Hematopoietic multipotent progenitor cell treated with erythropoietin and hydrocortisone succinate and interleukin-3 and kit ligand, for 17 days (in vitro differentiated cells): ENCODE measurements around the gene FCHSD2.
"Not testable (repeated sequence)": the region's sequence is repeated elsewhere in the genome, so short reads cannot be mapped to it uniquely, and the experiment has no call there.

ENCODE experiments used
- DNase-seq: peaks from one replicate; pipeline ENCODE4 v3.0.0-alpha.2; 2015; ENCODE audit warnings: low spot score

FCHSD2 gene

DNA sequence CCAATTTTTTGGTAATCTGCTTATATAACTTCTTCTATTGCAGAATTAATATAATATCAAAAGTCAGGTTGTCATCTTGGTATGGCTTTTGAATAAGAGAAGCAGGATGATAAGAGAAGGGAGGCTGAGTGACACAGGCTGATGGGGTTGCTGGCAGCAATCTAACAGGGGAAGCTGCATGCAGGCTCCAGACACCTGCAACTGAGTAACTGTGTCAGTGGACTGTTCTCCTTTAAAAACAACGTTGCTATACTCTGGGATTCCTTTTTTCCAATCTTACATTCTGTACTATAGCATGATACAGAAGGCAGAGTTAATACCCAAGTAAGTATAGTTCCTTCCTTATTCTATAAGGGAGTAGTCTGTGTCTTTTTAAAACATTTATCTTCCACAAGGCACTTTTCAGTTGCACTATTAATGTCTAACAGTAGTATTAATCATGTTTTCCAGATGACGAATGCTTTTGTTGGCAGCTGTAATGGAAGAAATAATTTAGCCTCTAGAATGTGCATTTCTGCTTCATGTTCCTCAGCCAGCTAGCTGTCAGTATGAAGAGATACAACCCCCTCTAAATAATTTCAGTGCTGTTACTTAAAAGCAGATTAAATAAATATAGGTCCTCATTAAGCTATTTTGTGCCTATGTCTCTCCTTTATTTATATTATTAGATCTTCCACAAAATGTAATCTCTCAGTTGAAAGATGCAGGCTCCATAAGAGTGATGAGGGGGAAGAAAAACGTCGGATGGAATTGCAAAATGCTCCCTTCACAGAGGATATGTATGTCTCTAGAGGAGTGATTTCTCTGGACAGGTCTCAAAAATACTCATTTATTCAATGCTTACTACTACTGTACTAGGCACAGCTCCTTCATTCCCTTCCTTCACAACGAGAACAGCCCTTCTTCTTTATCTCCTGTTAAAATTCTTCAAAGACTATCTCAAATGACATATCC, 277.1 kb downstream of the FCHSD2 start:
- DNase-seq: no peak

DNA sequence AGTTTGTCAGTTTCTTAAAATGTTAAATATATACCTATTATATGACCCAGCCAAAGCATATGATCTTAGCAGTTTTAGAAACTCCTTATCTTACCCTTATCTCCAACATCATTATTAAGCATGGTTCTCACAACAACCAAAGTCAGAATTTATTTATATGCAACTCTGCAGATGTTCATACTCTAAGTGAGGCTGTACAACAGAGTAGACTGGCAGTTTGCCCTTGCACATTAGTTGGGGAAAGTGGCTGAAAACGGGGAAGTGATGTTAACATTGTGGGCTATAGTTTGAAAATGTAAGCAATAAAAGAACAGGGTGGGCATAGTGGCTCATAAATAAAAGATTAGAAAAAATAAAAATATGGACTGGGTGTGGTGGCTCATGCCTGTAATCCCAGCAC, 278.2 kb downstream of the FCHSD2 start:
- no peak for DNase-seq

DNA sequence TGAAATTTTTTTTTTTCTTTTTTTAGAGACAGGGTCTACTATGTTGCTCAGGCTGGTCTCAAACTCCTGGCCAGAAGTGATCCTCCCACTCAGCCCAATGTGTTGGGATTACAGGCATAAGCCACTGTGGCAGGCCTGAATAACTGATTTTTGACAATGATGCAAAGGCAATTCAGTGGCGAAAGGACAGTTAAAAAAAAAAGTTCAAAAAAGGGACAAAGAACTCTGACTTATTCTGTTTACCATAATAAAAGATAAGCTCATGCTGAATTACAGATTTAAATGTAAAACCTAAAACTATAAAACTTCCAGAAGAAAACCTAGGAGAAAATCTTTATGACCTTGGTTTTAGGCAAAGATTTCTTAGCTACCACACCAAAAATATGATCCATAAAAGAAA, 279.0 kb downstream of the FCHSD2 start:
- no peak for DNase-seq

DNA sequence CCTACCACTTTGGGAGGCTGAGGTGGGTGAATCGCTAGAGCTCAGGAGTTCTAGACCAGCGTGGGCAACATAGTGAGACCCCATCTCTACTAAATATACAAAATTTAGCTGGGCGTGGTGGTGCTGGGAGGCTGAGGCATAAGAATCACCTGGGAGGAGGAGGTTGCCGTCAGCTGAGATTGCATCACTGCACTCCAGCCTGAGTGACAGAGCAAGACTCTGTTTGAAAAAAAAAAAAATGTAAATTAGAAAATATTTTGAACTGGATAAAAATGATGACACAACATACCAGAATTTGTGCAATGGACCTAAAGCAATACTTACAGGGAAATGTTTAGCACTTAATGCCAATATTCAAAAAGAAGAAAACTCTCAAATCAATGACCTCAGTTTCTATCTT, 281.5 kb downstream of the FCHSD2 start:
- no peak for DNase-seq

DNA sequence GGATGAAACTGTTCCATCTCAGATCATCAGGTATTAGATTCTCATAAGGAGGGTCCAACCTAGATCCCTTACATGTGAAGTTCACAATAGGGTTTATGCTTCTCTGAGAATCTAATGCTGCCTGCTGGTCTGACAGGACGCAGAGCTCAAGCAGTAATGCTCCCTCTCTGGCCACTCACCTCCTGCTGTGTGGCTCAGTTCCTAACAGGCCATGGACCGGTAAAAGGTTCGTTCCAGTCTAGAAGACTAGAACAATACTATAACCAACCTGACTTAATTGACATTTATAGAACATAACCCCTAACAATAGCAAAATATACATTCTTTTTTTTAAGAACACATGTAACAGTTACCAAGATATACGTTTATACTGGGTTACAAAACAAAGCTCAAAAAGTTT, 282.1 kb downstream of the FCHSD2 start:
- no peak for DNase-seq

DNA sequence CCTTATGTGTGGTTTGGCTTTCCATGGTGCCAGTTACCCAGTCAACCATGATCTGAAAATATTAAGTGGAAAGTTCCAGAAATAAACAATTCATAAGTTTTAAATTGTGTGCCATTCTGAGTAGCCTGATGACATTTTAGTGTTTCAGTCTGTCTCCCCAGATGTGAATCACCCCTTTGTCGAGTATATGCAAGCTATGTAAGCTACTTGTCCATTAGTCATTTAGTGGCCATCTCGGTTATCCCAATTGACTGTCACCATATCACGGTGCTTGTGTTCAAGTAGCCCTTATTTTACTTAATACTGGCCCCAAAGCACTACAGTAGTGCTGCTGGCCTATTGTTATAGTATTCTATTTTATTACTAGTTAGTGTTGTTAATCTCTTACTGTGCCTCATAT, 283.0 kb downstream of the FCHSD2 start:
- no peak for DNase-seq

DNA sequence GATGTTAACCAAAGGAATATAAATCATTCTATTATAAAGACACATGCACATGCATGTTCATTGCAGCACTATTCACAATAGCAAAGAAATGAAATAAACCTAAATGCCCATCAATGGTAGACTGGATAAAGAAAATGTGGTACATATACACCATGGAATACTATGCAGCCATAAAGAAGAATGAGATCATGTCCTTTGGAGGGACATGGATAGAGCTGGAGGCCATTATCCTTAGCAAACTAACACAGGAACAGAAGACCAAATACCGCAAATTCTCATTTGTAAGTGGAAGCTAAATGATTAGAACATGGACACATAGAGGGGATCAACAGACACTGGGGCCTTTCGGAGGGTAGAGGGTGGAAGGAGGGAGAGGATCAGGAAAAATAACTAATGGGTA, 283.9 kb downstream of the FCHSD2 start:
- not testable (repeated sequence) for DNase-seq

DNA sequence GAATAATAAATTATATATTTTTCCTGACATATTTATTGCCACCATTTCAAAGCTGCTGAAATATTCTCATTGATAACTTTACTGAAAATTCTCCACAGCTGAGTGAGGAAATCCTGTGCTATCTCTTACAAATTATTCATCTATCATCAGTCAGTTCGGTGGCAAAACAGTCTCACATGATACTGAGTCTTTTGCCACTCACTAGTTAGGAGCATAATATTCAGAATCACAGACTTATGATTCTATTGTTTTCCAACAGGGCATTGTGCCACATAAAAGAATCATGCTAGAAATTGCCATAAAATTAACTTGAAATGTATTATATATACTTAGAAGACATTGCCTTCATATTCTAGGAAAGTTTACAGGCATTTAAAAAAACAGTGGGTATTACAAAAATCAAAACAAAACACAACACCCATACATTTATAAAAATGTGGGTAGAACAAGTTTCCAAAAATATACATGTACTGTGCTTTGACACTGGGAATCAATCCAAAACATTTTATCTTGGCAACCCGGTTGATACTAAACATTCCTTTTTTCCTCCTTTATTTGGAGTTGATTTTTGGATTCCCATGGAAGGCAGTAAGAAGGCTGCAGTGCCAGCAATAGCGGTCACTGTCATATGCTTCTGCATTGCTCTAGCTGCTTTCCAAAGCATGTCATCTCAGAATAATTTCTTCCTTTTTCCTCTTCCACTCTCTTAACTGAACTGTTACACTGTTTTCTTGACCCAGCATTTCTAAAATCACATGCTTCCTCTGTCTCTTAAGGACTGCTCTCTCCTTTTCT, 285.4 kb downstream of the FCHSD2 start:
- DNase-seq: no peak

DNA sequence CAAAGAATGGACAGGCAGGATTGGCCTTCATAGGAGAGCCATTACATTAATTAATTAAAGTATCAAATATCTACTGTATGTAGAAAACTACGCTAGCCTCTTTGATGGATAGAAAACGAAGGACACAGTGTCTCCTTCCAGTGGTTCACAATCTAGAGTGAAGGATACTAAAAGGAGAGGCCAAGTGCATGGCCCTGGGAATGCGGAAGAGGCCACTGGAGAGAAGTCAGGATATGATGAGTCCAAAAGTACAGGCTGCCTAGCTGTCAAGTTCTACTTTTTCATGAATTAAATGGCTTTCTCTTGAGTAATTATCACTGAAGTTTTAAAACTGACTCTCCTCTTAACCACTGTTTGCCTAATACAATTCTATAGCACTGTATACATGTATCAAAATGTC, 286.1 kb downstream of the FCHSD2 start:
- no peak for DNase-seq

DNA sequence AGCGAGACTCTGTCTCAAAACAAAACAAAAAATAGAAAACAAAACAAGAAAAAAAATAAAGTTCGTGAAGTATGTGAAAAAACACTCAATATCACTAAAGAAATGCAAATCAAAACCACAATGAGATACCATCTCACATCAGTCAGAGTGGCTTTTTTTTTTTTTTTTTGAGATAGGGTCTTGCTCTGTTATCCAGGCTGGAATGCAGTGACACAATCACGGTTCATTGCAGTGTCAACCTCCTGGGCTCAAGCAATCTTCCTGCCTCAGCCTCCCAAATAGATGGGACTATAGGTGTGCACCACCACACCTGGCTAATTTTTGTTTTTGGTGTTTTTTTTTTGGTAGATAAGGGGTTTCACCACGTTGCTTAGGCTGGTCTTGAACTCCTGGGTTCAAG, 290.4 kb downstream of the FCHSD2 start:
- DNase-seq: no peak

DNA sequence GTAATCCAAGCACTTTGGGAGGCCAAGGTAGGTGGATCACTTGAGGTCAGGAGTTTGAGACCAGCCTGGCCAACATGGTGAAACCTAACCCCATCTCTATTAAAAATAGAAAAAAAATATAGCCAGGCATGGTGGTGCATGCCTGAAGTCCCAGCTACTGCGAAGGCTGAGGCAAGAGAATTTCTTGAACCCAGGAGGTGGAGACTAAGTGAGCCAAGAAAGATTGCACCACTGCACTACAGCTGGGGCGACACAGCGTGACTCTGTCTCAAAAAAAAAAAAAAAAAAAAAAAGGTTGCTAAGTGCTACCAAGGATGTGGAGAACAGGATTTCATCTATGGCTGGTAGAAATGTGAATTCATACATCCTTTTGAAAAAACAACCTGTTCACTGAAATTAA, 291.3 kb downstream of the FCHSD2 start:
- DNase-seq: no peak

DNA sequence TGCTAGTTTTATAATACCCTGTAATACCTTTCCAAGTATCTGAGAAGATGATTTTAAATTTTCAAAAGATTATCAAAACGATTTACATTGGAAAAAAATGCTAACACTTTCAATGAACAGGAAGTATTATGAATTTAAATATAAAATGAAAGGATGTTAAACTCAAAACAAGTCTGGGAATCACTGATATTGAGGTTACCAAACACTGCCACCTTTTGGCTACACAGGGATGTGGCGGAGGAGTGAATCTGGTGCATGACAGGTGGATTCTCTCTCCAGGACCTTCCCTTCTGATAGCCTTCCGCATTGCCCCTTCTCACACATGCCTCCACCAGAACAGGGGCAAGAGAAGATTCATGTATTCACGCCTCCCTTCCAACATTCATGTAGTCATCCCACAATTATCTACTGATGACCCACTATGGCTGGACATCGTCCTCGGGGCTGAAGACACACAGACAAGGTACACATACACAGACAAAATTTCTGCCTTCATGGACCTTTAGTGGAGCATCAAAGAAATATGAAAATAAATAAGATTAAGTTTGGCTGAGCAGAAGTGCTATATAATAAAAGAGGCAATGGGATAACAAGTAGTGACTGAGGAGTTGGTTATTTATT, 293.2 kb downstream of the FCHSD2 start:
- peak; percentile 60 for DNase-seq

DNA sequence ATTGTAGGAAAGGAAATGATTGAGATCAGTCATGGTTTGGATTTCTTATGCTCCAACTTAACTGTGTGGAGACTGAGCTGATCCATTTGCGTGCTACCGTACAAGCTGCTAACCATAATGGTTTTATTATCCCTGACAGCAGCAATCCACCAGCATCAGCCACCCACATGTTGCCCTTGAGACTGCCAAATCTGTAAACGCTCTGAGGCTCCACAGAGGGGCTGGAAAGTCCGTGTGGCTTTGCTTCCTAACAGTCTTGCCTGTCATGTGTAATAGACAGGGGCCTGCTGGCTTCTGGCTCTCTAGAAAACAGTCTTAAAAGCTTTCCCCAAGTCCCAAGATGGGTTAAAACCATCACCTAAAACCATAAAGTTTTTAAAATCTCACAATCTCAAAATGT, 297.8 kb downstream of the FCHSD2 start:
- DNase-seq: no peak

DNA sequence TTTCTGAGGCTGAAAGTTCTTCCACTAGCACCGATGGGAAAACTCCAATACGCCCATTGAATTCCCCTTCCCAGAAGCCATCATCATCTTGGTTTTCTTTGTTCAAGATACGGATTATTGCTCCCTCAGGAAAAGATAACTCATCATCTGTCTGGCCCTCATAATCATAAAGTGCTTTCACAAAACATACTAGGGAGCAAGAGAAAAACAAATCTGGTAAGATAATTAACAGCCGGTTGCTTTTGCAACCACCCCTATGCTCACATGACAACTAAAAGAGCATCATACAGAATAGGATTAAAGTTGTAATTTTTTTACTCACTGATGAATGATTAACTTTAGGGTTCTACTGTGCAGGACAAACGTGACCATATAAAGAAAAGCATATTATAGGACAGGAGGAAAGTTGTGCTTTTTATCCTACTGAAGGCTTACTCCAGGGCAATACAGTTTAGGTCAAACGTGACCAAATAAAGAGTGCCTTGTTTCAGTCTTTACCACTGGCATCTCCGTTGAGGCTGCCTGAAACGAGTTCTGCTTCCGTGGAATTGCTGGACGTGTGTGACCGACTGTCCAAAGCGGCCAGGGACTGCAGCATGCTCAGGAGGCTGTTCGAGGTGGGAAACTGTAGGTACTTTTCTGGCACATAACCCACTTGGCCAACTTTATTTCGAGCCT, 299.3 kb downstream of the FCHSD2 start:
- DNase-seq: no peak

DNA sequence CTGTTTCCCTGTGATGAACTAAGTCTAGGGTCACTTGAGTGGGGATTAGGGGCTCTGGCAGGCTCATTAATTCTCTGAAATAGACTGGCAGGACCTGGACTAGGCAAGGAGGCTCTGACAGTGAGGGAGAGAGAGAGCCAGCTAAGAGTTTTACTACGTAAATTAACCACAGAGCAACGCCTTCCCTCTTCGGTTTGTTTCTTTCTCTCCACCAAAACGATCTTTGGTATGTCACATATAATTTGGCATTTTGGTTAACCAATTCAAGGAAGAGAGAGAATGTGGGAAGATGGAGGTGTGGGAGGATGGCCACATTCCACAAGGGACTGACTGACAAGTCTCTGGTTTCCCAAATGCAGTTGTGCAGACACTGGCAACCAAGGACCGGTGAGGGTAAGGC, 300.0 kb downstream of the FCHSD2 start:
- no peak for DNase-seq

DNA sequence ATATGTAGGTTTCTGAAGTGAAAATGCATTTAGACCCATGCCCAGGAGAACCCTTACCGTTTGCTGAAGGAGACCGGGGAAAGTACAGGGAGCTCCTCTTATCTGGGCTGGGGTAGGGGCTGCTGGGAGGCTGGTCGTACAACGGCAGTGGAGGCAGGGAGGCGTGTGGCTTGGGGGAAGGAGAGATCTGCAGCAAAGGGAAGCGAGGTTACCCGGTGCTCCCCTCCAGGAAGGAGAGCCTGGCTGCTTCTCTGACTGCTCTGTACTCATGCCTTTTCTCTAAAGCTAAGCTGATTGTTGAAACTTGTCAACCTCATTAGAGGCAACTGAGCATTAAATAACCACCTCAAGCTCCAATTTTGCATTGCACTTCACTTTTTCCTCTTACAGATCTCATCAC, 300.7 kb downstream of the FCHSD2 start:
- DNase-seq: no peak

DNA sequence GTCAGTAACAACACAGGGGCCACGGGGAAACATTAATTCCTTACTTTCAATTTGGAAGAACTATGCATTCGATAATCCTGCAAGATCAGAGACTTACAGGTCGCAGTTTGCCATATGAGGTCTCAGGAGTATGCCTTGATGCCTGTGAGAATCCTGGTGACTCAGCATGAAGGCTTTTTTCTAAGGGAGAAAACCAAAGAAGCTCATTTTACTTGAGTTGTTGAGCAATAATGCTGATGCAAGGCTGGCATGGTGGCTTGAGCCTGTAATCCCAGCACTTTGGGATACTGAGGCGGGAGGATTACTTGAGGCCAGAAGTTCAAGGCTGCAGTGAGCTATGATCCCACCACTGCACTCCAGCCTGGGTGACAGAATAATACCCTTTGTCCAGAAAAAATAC, 301.3 kb downstream of the FCHSD2 start:
- no peak for DNase-seq

DNA sequence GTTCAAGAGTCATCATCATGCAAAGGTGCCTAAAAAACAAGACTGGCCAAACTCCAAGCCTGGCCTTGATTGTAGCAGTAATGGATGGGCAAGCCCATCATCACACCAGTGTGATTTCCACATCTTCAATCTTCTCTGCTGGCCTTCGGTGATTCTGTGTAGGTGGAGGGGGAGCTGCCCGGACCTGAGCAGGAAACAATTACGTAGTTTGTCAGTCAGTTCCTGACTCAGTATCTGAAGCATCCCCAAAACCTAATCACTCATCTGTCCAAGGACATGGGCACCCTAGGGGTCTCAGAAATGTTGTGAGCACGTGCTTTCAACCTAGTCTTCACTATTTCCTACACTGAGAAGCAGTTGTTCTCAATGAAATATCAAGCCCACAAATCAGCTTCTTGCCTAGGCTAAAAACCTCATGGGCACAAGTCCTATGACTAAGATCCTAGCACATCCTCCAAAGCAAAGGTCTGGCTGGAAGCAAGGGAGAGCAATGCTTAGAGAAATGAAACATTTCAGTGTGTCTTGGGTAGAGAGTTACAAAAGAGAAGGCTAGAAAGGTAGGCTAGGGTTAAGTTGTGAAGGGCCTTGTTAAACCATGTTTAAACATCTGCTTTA, 303.3 kb downstream of the FCHSD2 start:
- DNase-seq: no peak

DNA sequence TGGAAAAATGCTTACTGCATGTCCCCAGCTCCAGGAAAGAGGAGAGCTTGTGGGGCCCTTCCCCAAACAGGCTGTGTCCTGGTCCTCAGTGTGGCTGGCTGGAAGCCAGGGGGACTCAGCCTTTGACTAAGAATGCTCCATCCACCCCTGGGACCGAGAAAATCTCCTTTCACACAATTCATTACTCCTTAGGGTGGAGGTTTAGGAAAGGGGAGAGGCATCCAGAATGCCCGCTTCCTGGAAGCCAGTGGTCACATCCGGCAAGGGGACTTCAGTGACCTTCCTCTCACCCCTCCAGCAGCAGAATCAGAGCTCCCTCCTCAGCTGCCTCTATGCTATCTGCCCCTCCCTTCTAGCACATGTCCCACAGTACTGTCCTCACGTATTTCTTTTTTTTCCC, 306.0 kb downstream of the FCHSD2 start:
- DNase-seq: no peak

DNA sequence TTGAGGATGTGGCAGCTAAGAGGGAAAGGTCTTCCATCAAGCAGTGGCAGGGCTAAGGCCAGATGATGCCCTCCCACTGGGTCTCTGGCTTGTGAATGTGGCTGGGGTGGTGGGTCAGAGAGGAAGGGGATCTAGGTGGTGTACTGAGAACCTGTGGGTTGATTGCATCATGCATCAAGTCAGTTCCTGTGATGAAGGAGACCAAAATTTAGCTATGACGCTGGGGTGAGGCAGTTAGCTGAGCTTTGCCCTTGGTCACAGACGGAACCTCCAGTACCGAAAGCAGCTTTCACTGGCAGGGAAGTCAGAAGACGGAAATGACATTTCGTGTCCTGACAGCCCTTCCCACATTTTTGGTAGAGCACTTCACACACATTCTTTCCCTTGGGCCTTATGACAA, 307.2 kb downstream of the FCHSD2 start:
- no peak for DNase-seq

DNA sequence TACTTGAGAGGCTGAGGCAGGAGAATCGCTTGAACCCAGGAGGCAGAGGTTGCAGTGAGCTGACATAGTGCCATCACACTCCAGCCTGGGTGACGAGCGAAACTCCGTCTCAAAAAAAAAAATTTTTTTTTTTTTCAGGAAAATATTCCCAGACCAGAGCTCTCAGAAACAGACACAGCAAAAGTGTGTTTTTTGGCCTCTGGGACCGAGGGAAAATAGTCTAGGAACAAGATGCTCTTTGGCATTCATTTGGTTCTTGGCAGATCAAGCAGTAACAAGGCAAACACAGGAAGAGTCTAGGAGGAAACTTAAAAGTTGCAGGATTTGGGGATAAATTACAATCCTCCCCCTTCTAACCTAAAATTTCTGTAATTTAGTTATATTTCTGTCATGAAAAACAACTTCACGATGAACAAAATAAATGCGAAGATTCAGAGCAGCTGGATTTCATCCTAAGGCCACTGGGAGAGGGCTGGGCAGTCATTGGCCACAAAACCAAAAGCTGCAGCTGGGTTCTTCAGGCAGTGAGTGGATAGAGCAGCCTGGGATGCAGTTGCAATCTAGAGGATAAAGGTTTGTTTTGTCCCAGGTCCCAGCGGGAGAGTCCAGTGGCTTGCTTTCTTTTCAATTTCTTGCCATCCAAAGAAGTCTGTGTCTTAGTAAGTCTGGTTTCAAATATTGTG, 308.2 kb downstream of the FCHSD2 start:
- no peak for DNase-seq
